ENCODE results near the gene MT1A. TPM values are rescaled to one million over a fixed set of nuclear protein-coding genes. Genes with fewer than 3 reads are reported as not detected.
A peak's percentile ranks its signal among the peaks of the same experiment; 100 is the strongest.

MT1A gene
- total and polyA plus RNA-seq, 12 donors = 0.71 to 102 (median 3.0) TPM; not detected in 2

DNA sequence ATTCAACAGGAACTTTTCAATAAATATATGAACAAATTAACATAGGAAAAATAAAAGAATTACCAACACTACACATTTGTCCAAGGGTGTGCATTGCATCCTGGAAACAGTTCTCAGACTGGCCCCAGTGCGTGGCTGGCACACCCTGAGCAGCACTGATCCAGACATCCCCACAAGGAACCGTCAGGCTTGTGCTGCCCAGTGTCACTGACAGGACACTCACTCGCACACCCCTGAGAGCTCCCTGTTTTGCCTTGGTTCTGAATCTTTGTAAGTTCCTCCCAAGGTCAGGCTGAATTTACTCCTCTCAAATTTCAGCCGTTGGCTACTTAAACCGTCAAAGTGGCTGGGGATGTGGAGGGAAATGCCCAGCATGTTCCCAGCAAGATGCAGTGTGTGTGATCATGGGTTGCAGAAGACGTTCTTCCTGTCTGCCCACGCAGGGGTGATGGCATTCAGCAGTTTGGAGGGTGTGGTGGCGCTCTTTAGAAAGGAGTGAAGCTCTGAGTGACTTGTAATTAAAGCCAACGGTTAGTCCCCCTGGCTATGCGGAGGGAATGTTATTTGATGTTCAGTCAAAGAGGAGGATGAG is 28.4 kb upstream of the MT1A start:
- Histone ChIP-seq H3K27ac (peak overlapping the region; percentile 84 to 99 (median 93)), H3K4me3 (peak overlapping the region in 9 of 10 donors; percentile 53 to 78 (median 73)), H3K4me1 (peaks cover 25 to 68% (median 60%) of the 10 kb centered on the region in 9 donors), H3K27me3 (no peaks in the 10 kb centered on the region), H3K9me3 (no peaks in the 10 kb centered on the region), H3K36me3 (no peaks in the 10 kb centered on the region)
- TF ChIP-seq, protein P1, sequence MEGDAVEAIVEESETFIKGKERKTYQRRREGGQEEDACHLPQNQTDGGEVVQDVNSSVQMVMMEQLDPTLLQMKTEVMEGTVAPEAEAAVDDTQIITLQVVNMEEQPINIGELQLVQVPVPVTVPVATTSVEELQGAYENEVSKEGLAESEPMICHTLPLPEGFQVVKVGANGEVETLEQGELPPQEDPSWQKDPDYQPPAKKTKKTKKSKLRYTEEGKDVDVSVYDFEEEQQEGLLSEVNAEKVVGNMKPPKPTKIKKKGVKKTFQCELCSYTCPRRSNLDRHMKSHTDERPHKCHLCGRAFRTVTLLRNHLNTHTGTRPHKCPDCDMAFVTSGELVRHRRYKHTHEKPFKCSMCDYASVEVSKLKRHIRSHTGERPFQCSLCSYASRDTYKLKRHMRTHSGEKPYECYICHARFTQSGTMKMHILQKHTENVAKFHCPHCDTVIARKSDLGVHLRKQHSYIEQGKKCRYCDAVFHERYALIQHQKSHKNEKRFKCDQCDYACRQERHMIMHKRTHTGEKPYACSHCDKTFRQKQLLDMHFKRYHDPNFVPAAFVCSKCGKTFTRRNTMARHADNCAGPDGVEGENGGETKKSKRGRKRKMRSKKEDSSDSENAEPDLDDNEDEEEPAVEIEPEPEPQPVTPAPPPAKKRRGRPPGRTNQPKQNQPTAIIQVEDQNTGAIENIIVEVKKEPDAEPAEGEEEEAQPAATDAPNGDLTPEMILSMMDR (IDR thresholded peaks at IDR 0.05) = no peak
- intact Hi-C loops (cut with DNase I) = loop anchor here in 1 of 10 donors (2.0 kb wide), 1 partner anchor 15 kb away; the partner anchor contains the start of gene MT1E
- no peak for DNase-seq
- 16 to 24% methylated on average over 10 of the region's 10 CpGs for WGBS, 2 donors
- ATAC-seq = peak in 4 of 8 donors; percentile 9 to 20 (median 14)

DNA sequence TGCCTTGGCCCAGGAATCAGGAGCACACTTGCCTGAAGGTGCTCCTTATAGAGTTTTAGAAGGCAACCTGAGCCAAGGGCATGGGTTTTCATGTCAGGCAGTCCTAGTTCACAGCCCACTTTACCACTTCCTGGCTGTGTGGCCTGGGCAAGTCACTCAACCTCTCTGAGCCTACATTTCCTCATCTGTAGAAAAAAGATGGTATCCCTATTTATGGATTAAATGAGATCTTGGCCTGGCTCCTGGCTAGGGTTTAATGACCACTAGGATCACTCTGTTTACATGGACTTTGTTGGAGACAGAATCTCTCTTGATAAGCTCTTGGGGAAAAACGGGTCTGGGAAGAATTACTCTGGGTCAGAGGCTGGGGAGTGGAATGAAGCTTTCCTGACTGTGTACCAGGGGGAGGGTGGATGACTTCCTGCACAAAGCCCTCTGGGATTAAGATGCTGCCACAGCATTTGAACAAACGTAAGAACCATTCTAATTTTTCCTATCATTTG is 27.8 kb upstream of the MT1A start:
- Histone ChIP-seq H3K9me3 (no peaks in the 10 kb centered on the region), H3K27ac (peak overlapping the region; percentile 84 to 99 (median 93)), H3K27me3 (no peaks in the 10 kb centered on the region), H3K4me1 (peaks cover 25 to 66% (median 60%) of the 10 kb centered on the region in 9 donors), H3K4me3 (peak overlapping the region in 4 of 10 donors; percentile 53 to 78 (median 74)), H3K36me3 (no peaks in the 10 kb centered on the region)
- ATAC-seq = peak in 2 of 8 donors; percentile 4
- WGBS, 2 donors = 16 to 52% methylated on average over 2 of the region's 2 CpGs
- TF ChIP-seq, protein P1 (IDR thresholded peaks at IDR 0.05) = no peak
- intact Hi-C loops (cut with DNase I) = loop anchor here in 2 of 10 donors (1.0 to 2.0 kb wide), 2 partner anchors 14 to 15 kb away; partner anchors contain the start of gene MT1E (in 2 of the 2)
- peak in 1 of 2 donors; percentile 52 for DNase-seq

DNA sequence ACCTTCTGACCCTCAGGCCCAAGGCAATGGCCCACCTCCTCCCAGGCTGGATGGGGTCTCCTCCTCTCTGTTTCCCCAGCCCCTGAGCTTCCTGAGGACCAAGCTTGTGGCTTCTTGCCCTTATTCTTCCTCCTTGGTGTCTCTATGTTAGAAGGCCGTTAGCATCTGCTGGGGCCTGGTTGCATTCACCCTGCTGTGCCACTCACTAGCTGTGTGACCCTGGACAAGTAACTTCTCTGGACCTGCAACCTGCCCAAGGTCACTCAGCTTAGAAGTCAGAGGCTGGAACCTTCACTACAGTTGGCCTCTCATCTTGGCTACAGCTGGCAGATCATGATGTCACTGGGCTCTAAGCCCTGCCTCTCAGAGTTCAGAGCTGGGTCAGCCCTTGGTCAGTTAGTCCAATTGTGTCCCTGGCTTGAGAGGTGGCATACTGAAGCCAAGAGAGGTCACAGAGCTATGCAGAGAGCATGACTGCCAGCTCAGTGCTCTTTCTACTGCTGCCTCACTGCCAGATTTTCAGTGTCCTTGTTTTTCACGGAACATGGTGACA is 27.1 kb upstream of the MT1A start:
- Histone ChIP-seq H3K4me1 (peaks cover 20 to 59% (median 55%) of the 10 kb centered on the region in 9 donors), H3K27ac (peak overlapping the region; percentile 84 to 99 (median 93)), H3K27me3 (no peaks in the 10 kb centered on the region), H3K36me3 (no peaks in the 10 kb centered on the region), H3K9me3 (no peaks in the 10 kb centered on the region), H3K4me3 (no peak overlapping the region)
- intact Hi-C loops (cut with DNase I) = loop anchor here in 2 of 10 donors (1.0 to 2.0 kb wide), 2 partner anchors 13 to 14 kb away; partner anchors contain the start of gene MT1E (in 2 of the 2)
- WGBS, 2 donors = 38 to 47% methylated on average over 2 of the region's 2 CpGs
- peak; percentile 59 to 79 for DNase-seq
- ATAC-seq = peak; percentile 10 to 80 (median 52)
- TF ChIP-seq, protein P1 (IDR thresholded peaks at IDR 0.05) = no peak

DNA sequence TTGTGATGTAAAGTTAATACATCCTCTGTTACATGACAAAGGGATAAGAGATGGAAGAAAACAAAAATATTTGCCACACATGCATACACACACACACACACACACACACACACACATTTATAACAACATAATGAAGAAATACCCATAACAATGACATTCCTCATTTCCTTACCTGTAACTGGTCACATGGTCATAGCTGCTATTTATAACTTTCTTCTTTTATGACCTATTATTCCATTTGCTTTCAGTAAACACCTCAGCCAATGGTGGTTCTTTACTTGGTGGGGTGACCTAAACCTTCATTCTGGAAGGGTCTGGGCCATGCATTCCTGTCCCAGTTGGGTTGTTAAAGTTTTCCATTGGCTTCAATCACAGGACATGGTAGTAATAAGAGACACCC is 24.8 kb upstream of the MT1A start:
- ATAC-seq = no peak
- no peaks in the 10 kb centered on the region for H3K9me3 ChIP-seq
- TF ChIP-seq, protein P1 (IDR thresholded peaks at IDR 0.05) = no peak
- H3K27ac ChIP-seq = no peak overlapping the region
- H3K27me3 ChIP-seq = peaks cover 0 to 20% (median 0%) of the 10 kb centered on the region in 7 donors
- no peak for DNase-seq
- no peaks in the 10 kb centered on the region for H3K36me3 ChIP-seq
- intact Hi-C loops (cut with DNase I) = no loop called here
- H3K4me3 ChIP-seq = no peak overlapping the region
- peaks cover 18 to 60% (median 56%) of the 10 kb centered on the region in 9 donors for H3K4me1 ChIP-seq
